Measurements from ENCODE around the gene KMT2C. TPM values are rescaled to one million over a fixed set of nuclear protein-coding genes. Genes with fewer than 3 reads are reported as not detected.

The KMT2C gene
- total RNA-seq, 1 donor from 2014 or later: 36.0 TPM

DNA sequence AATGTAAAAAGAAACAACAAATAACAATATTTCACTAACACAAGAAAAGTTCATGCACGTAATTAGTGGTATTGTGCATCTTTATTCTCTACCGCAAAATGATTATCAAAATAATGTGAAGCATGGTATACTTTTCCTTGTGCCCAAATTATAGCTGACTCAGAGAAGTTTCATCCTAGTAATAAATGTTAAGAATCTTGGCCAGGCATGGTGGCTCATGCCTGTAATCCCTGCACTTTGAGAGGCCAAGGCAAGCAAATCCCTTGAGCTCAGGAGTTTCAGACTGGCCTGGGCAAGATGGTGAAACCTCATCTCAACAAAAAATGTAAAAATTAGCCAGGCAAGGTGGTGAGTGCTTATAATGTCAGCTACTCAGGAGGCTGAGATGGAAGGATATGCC, 105.0 kb downstream of the KMT2C start:
- Histone ChIP-seq H3K9me3 (no peaks in the 10 kb centered on the region), H3K27me3 (no peaks in the 10 kb centered on the region), H3K4me3 (no peak overlapping the region), H3K4me1 (no peaks in the 10 kb centered on the region), H3K36me3 (peaks cover 7 to 9% of the 10 kb centered on the region in 2 donors), H3K27ac (no peak overlapping the region)
- TF ChIP-seq, protein P1, sequence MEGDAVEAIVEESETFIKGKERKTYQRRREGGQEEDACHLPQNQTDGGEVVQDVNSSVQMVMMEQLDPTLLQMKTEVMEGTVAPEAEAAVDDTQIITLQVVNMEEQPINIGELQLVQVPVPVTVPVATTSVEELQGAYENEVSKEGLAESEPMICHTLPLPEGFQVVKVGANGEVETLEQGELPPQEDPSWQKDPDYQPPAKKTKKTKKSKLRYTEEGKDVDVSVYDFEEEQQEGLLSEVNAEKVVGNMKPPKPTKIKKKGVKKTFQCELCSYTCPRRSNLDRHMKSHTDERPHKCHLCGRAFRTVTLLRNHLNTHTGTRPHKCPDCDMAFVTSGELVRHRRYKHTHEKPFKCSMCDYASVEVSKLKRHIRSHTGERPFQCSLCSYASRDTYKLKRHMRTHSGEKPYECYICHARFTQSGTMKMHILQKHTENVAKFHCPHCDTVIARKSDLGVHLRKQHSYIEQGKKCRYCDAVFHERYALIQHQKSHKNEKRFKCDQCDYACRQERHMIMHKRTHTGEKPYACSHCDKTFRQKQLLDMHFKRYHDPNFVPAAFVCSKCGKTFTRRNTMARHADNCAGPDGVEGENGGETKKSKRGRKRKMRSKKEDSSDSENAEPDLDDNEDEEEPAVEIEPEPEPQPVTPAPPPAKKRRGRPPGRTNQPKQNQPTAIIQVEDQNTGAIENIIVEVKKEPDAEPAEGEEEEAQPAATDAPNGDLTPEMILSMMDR (IDR thresholded peaks at IDR 0.05): no peak
- no peak for DNase-seq (ENCODE audit: low spot score in 2 of 2)
- intact Hi-C loops (cut with DNase I): no loop called here

DNA sequence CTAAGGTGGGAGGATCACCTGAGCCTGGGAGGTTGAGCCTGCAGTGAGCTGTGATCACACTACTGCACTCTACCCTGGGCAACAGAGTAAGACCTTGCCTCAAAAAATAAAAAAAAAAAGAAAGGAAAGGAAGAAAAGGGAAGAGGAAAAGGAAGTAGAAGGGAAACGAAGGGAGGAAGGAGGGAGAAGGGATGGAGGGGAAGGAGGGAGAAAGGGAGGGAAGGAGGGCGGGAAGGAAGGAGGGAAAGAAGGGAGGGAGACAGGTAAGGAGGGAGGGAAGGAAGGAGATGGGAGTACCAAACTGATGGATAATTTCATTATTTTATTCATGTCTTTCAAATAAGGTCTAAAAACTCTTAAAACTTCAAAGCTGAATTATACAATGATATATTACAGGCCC, 106.3 kb downstream of the KMT2C start:
- peaks cover 7 to 12% of the 10 kb centered on the region in 2 donors for H3K36me3 ChIP-seq
- no peak overlapping the region for H3K27ac ChIP-seq
- H3K9me3 ChIP-seq: no peaks in the 10 kb centered on the region
- no peak for DNase-seq (ENCODE audit: low spot score in 2 of 2)
- H3K4me3 ChIP-seq: no peak overlapping the region
- TF ChIP-seq, protein P1 (IDR thresholded peaks at IDR 0.05): no peak
- no peaks in the 10 kb centered on the region for H3K27me3 ChIP-seq
- H3K4me1 ChIP-seq: no peaks in the 10 kb centered on the region
- intact Hi-C loops (cut with DNase I): no loop called here

DNA sequence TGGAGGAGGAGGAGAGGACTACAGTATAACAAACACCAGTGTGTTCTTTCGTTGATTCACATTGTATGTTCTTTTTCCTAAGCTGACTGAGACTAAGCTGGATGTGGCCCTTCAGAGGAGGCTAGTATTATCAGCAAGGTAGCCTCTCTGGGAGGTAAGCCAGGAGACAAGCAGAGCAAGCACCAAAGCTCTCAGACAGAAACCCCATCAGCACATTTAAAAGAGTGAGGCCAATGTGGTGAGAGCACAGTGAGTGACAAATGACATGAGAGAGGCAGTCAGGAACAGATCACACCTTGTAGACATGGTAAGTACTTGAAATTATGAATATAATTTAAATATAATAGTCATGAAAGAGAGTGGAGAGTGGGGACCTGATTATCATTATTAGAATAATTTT, 107.6 kb downstream of the KMT2C start:
- no peak overlapping the region for H3K4me3 ChIP-seq

DNA sequence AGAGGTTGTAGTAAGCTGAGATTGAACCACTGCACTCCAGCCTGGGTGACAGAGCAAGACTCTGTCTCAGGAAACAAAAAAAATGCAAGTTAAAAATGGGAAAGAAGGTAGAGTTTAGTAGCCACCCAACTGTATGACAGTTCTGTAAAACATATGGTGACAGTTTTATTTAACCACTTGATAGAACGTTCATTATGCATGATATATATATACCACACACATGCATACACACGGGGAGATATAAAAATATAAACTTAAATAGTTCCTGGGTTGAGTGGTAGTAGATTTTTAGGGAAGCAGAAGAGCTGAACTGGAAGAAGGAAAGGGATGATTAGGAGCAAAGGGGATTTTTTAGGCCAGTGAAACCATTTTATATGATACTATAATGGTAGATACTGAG, 120.0 kb downstream of the KMT2C start:
- Histone ChIP-seq H3K4me3 (no peak overlapping the region), H3K27me3 (no peaks in the 10 kb centered on the region), H3K36me3 (peaks cover 0 to 8% of the 10 kb centered on the region in 2 donors), H3K27ac (no peak overlapping the region), H3K9me3 (no peaks in the 10 kb centered on the region), H3K4me1 (peaks cover 4 to 6% of the 10 kb centered on the region in 2 donors)
- TF ChIP-seq, protein P1 (IDR thresholded peaks at IDR 0.05): no peak
- intact Hi-C loops (cut with DNase I): no loop called here
- no peak for DNase-seq (ENCODE audit: low spot score in 2 of 2)

More for the DNA sequence above, 107.6 kb downstream of the KMT2C start:
- TF ChIP-seq, protein P1 (IDR thresholded peaks at IDR 0.05): no peak
- Histone ChIP-seq H3K36me3 (peaks cover 7 to 12% of the 10 kb centered on the region in 2 donors), H3K27ac (no peak overlapping the region), H3K27me3 (no peaks in the 10 kb centered on the region), H3K9me3 (no peaks in the 10 kb centered on the region), H3K4me1 (no peaks in the 10 kb centered on the region)
- no peak for DNase-seq (ENCODE audit: low spot score in 2 of 2)
- intact Hi-C loops (cut with DNase I): no loop called here

DNA sequence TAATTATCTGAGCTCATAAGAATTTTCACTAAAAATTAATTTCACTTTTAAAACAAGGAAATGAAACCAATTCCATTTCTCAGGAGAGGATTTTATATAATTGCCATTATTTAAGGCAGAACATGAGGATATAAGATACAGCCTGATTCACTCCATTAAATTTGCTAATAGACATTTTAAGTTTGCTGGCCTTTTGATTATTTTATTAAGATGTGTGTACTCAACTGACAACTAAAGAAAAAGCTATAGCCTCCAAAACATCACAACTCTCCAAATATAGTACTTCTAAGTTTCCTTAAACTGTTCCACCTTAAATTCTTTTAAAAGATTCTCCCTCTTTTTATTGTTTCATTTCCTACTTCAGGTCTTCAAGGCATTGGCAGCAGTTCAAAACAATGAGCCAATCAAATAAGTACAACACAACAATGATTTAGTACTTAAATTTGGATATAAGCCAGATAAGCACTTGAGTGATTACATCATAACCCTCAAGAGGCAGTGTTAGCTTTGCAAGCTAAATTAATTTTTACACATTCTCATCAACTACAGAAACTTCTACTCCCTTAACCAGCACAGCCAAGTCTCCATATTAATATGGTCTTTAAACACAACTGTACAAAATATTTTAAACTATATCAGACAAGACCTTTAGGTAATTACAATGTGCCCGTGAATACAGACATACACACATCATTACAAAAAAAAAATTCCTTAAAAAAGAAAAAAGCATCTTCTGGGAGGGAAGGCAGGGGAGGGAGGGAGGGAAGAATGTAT, 121.8 kb downstream of the KMT2C start:
- peak overlapping the region in 1 of 2 donors; percentile 33 for H3K27ac ChIP-seq
- intact Hi-C loops (cut with DNase I): loop anchor here (1.0 kb wide), 1 partner anchor 150 kb away; no protein-coding TSS in a partner anchor
- TF ChIP-seq, protein P1 (IDR thresholded peaks at IDR 0.05): no peak
- peaks cover 4 to 6% of the 10 kb centered on the region in 2 donors for H3K4me1 ChIP-seq
- no peaks in the 10 kb centered on the region for H3K9me3 ChIP-seq
- H3K27me3 ChIP-seq: no peaks in the 10 kb centered on the region
- no peak for DNase-seq (ENCODE audit: low spot score in 2 of 2)
- H3K4me3 ChIP-seq: no peak overlapping the region
- peaks cover 6 to 14% of the 10 kb centered on the region in 2 donors for H3K36me3 ChIP-seq

Measured in ascending aorta (tissue), 2 donors.